B cell (primary cell): ENCODE results near the gene ANKS1B. TPM values are rescaled to one million over a fixed set of nuclear protein-coding genes. Genes with fewer than 3 reads are reported as not detected.

Source experiments
- ATAC-seq: fragments of 200-7000 bp; cut with Tn5 transposase; one replicate; pipeline ENCODE4 v1.10.0; 2021; ENCODE audit warnings: low read depth, mild to moderate bottlenecking, moderate number of reproducible peaks, moderate library complexity
- CTCF ChIA-PET: fragments of 350-600 bp; sonication (Branson Sonifier 250); formaldehyde crosslinking; loops from one replicate; lab custom pipeline; 2021; ENCODE audit warnings: antibody characterized with exemption, inconsistent platforms; lab: Charles Lee
- POLR2A ChIA-PET: fragments of 350-600 bp; sonication (Branson Sonifier 250); formaldehyde crosslinking; loops from one replicate; lab custom pipeline; 2021; ENCODE audit warnings: antibody characterized with exemption; lab: Charles Lee
- DNase-seq: peaks from one replicate; pipeline ENCODE4 v3.0.0; 2013
- H2AFZ ChIP-seq: 2 replicates; pipeline ENCODE4 v1.6.1; 2012; ENCODE audit warnings: mild to moderate bottlenecking, low read depth, low read length; ENCODE audit not compliant: insufficient read depth, poor library complexity, severe bottlenecking
- H3K27ac ChIP-seq, 2 donors: 1 replicate in 1 of 2; 2 replicates in 1 of 2; pipeline ENCODE4 v1.5.1; 2012 to 2013; ENCODE audit warnings: low read length in 2 of 2, mild to moderate bottlenecking in 2 of 2, moderate library complexity in 1 of 2
- H3K27me3 ChIP-seq, 4 experiments: fragments of 200-600 bp in 1 of 4; sonication (generic) in 1 of 4; replicated peaks in 1 of 4; 1 replicate in 2 of 4; 2 replicates in 2 of 4; pipeline versions ENCODE4 v1.6.1 to v1.7.0; 2013 to 2016; ENCODE audit warnings: low read length in 3 of 4, mild to moderate bottlenecking in 2 of 4, mixed read lengths in 1 of 4, moderate library complexity in 1 of 4; ENCODE audit not compliant: insufficient read depth in 4 of 4, control insufficient read depth in 3 of 4; ENCODE audit errors: control extremely low read depth in 1 of 4
- H3K36me3 ChIP-seq, 2 experiments: replicated peaks in 1 of 2; 1 replicate in 1 of 2; 2 replicates in 1 of 2; pipeline versions ENCODE4 v1.6.1 to v1.7.1; 2013; ENCODE audit warnings: low read length in 1 of 2; ENCODE audit not compliant: insufficient read depth in 2 of 2, control insufficient read depth in 1 of 2; ENCODE audit errors: control extremely low read depth in 1 of 2, extremely low read depth in 1 of 2
- H3K4me1 ChIP-seq, 2 donors: fragments of 200-600 bp in 1 of 2; sonication (generic) in 1 of 2; 1 replicate in 1 of 2; 2 replicates in 1 of 2; pipeline versions ENCODE4 v1.5.1 to v1.6.1; 2013 to 2017; ENCODE audit warnings: low read length in 2 of 2; ENCODE audit not compliant: control insufficient read depth in 2 of 2, insufficient read depth in 2 of 2
- H3K4me2 ChIP-seq: replicated peaks from 2 replicates; pipeline ENCODE3; 2012; ENCODE audit warnings: mild to moderate bottlenecking, low read depth, low read length; ENCODE audit not compliant: poor library complexity, severe bottlenecking
- H3K4me3 ChIP-seq, 5 experiments: fragments of 200-600 bp in 1 of 5; sonication (generic) in 1 of 5; 1 replicate in 3 of 5; 2 replicates in 2 of 5; pipeline versions ENCODE4 v1.5.1 to v1.7.0; 2011 to 2016; ENCODE audit warnings: low read length in 4 of 5, mild to moderate bottlenecking in 4 of 5, low read depth in 2 of 5, control low read depth in 1 of 5, moderate library complexity in 1 of 5; ENCODE audit not compliant: insufficient read depth in 1 of 5; ENCODE audit errors: control extremely low read depth in 1 of 5, extremely low read depth in 1 of 5
- H3K79me2 ChIP-seq: fragments of 200-600 bp; sonication (generic); one replicate; pipeline ENCODE4 v1.6.0; 2016; ENCODE audit warnings: low read length; ENCODE audit not compliant: control insufficient read depth, insufficient read depth
- H3K9ac ChIP-seq: fragments of 200-600 bp; sonication (generic); 2 replicates; pipeline ENCODE4 v1.6.1; 2017; ENCODE audit warnings: mild to moderate bottlenecking, low read length, moderate library complexity
- H3K9me3 ChIP-seq, 3 donors: one replicate each; pipeline versions ENCODE4 v1.6.1 to v1.7.1; 2013; ENCODE audit warnings: low read length in 2 of 3; ENCODE audit not compliant: control insufficient read depth in 2 of 3, insufficient read depth in 1 of 3; ENCODE audit errors: control extremely low read depth in 1 of 3
- H4K20me1 ChIP-seq: 2 replicates; pipeline ENCODE4 v1.6.0; 2012; ENCODE audit warnings: mild to moderate bottlenecking, low read length; ENCODE audit not compliant: insufficient read depth, control insufficient read depth, poor library complexity, severe bottlenecking
- H3K27ac Mint-ChIP-seq: one replicate; pipeline ENCODE4 v1.8.0; 2021; ENCODE audit warnings: mixed read lengths
- H3K27me3 Mint-ChIP-seq: one replicate; pipeline ENCODE4 v1.8.0; 2021; ENCODE audit warnings: mixed read lengths
- H3K4me1 Mint-ChIP-seq: one replicate; pipeline ENCODE4 v1.8.0; 2021; ENCODE audit warnings: mixed read lengths
- H3K4me3 Mint-ChIP-seq: one replicate; pipeline ENCODE4 v1.8.0; 2021; ENCODE audit warnings: mixed read lengths
- H3K9me3 Mint-ChIP-seq: one replicate; pipeline ENCODE4 v1.8.0; 2022; ENCODE audit warnings: mixed read lengths; ENCODE audit not compliant: insufficient read depth
- EZH2 ChIP-seq: IDR thresholded peaks from 2 replicates; pipeline ENCODE4 v1.6.1; 2012; ENCODE audit warnings: borderline replicate concordance, low read depth, mild to moderate bottlenecking, moderate library complexity, low read length; ENCODE audit not compliant: insufficient read depth, poor library complexity, severe bottlenecking
- WGBS: methylation state at CpG from one replicate; pipeline ENCODE4 v1.1.5; 2013; ENCODE audit warnings: missing lambda C conversion rate; ENCODE audit not compliant: insufficient coverage; 5-methylcytosine and 5-hydroxymethylcytosine counted together
- intact Hi-C: fragments of 100-400 bp; cut with micrococcal nuclease; formaldehyde crosslinking; loops from one replicate; pipeline ENCODE4 v1.10.0; 2022
- polyA plus RNA-seq: library from polyadenylated mRNA; depleted of rRNA; stranded (reverse); fragments of >200 nt; gene quantifications from 2 replicates; pipeline ENCODE4 v1.2.3, GENCODE V29; 2012
- total RNA-seq, 2 donors: library from RNA; stranded (reverse); fragments of 120-200 nt in 1 of 2; gene quantifications; 1 replicate in 1 of 2; 2 replicates in 1 of 2; pipeline versions ENCODE4 v1.2.3 to v1.2.4, GENCODE V29; 2013 to 2022
- TF ChIP-seq, protein P1 (sequence below): fragments of 200-600 bp; IDR thresholded peaks from one replicate; pipeline ENCODE4 v1.8.0; 2022; ENCODE audit warnings: antibody characterized with exemption, mild to moderate bottlenecking

The ANKS1B gene
- total and polyA plus RNA-seq, 2 donors (not counting 1 experiment from before 2014, with no cell fraction given) = not detected

- no peak overlapping the region for H3K4me2 ChIP-seq
- Mint-ChIP-seq H3K27ac (no peak overlapping the region), H3K4me1 (no peaks in the 10 kb centered on the region), H3K4me3 (no peak overlapping the region), H3K27me3 (no peaks in the 10 kb centered on the region), H3K9me3 (no peaks in the 10 kb centered on the region)
- WGBS = 28% methylated on average over 4 of the region's 7 CpGs
- no peak for TF ChIP-seq EZH2
- TF ChIP-seq, protein P1, sequence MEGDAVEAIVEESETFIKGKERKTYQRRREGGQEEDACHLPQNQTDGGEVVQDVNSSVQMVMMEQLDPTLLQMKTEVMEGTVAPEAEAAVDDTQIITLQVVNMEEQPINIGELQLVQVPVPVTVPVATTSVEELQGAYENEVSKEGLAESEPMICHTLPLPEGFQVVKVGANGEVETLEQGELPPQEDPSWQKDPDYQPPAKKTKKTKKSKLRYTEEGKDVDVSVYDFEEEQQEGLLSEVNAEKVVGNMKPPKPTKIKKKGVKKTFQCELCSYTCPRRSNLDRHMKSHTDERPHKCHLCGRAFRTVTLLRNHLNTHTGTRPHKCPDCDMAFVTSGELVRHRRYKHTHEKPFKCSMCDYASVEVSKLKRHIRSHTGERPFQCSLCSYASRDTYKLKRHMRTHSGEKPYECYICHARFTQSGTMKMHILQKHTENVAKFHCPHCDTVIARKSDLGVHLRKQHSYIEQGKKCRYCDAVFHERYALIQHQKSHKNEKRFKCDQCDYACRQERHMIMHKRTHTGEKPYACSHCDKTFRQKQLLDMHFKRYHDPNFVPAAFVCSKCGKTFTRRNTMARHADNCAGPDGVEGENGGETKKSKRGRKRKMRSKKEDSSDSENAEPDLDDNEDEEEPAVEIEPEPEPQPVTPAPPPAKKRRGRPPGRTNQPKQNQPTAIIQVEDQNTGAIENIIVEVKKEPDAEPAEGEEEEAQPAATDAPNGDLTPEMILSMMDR = no peak
- no peak overlapping the region for H3K27ac ChIP-seq
- no peaks in the 10 kb centered on the region for H3K36me3 ChIP-seq
- intact Hi-C loops = no loop called here
- H3K4me1 ChIP-seq = no peaks in the 10 kb centered on the region
- no peaks in the 10 kb centered on the region for H3K27me3 ChIP-seq
- H3K4me3 ChIP-seq = no peak overlapping the region
- no peaks in the 10 kb centered on the region for H4K20me1 ChIP-seq
- ChIA-PET CTCF (no interaction called here), POLR2A (no interaction called here)
- H3K79me2 ChIP-seq = no peaks in the 10 kb centered on the region
- ATAC-seq (no peak), DNase-seq (no peak)
- H2AFZ ChIP-seq = no peak overlapping the region
- peaks cover 0 to 2% (median 0%) of the 10 kb centered on the region in 3 donors for H3K9me3 ChIP-seq
- H3K9ac ChIP-seq = no peak overlapping the region
Observed at GRCh38 chr12:99131751-99132199, 853.0 kb downstream of the ANKS1B start.

DNA sequence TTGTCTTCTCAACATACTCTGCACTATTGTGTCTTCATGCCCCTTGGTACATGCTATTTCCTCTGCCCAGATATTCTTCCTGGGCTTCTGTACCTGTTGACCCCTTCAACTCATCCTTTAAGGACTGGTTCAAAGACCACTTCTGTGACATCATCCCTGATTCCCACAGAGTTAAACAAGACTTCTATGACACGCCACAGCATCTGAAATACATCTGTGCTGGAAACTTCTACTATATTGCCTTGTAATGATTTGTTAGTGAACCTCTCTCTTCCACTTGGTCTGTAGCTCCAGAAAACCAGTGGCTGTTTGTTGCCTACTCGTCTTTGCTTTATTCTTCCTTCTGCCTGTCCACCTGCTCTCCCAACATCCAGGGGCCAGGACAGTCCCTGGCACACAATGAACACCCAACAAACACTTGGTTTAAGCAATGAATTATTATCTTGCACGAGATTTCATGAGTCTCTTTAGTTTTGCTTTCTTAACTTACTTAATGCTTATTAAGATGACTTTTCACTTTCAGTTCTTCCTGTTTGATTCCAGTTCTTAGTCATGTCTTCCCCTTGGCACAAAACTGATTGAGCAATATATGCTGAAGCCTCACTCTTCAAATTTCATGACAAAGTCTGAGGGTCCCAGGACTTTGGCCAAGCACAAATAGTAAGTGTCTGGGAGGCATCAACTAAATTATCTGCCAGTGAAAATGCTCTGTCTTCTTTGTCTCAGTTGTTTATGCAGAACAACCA, 853.8 kb downstream of the ANKS1B start:
- ATAC-seq = no peak
- no peak overlapping the region for H3K27ac Mint-ChIP-seq
- TF ChIP-seq, protein P1 = no peak
- TF ChIP-seq EZH2 = no peak
- no peaks in the 10 kb centered on the region for H3K4me1 ChIP-seq
- H3K27ac ChIP-seq = no peak overlapping the region
- peaks cover 0 to 2% (median 0%) of the 10 kb centered on the region in 3 donors for H3K9me3 ChIP-seq
- no peak overlapping the region for H3K4me3 ChIP-seq
- no peaks in the 10 kb centered on the region for H3K4me1 Mint-ChIP-seq
- no peaks in the 10 kb centered on the region for H3K27me3 ChIP-seq
- 67% methylated on average over 1 of the region's 3 CpGs for WGBS
- no peaks in the 10 kb centered on the region for H3K79me2 ChIP-seq
- H4K20me1 ChIP-seq = no peaks in the 10 kb centered on the region
- H3K4me2 ChIP-seq = no peak overlapping the region
- no peaks in the 10 kb centered on the region for H3K27me3 Mint-ChIP-seq
- H3K36me3 ChIP-seq = no peaks in the 10 kb centered on the region
- no peak overlapping the region for H3K9ac ChIP-seq
- no peak for DNase-seq
- ChIA-PET CTCF (no interaction called here), POLR2A (no interaction called here)
- no peak overlapping the region for H3K4me3 Mint-ChIP-seq
- H3K9me3 Mint-ChIP-seq = no peaks in the 10 kb centered on the region
- no peak overlapping the region for H2AFZ ChIP-seq
- intact Hi-C loops = no loop called here
